SK-N-SH (cell line): ENCODE results near the gene RPS6KC1.

Source experiments
- EP300 ChIP-seq, 2 experiments: IDR thresholded peaks; 2 replicates each; pipeline versions ENCODE4 v1.4.0 to v1.6.1; 2012; ENCODE audit warnings: borderline replicate concordance in 1 of 2, low read depth in 1 of 2, low read length in 1 of 2
- JUND ChIP-seq: IDR thresholded peaks from 2 replicates; pipeline ENCODE4 v1.4.0; 2012
- POLR2AphosphoS5 ChIP-seq: IDR thresholded peaks from 2 replicates; pipeline ENCODE4 v1.6.1; 2012; ENCODE audit warnings: low read depth, low read length
- SMC3 ChIP-seq: IDR thresholded peaks from 2 replicates; pipeline ENCODE4 v1.6.1; 2012; ENCODE audit warnings: low read depth, low read length, improper control_type of control experiment
- YY1 ChIP-seq: IDR thresholded peaks from 2 replicates; pipeline ENCODE4 v1.4.0; 2012; ENCODE audit warnings: low read depth, mild to moderate bottlenecking
- TF ChIP-seq, protein P1 (sequence below): fragments of 200-600 bp; sonication (generic); IDR thresholded peaks from 2 replicates; pipeline ENCODE4 v1.6.1; 2017; ENCODE audit warnings: antibody characterized with exemption, mild to moderate bottlenecking, moderate library complexity
- TF ChIP-seq, protein P2 (sequence below): IDR thresholded peaks from 2 replicates; pipeline ENCODE4 v1.4.0; 2012; ENCODE audit warnings: low read depth
- TF ChIP-seq, protein P3 (sequence below): fragments of 150-350 bp; IDR thresholded peaks from 2 replicates; pipeline ENCODE4 v1.6.1; 2017; ENCODE audit warnings: antibody characterized with exemption, low read length, low read depth, borderline replicate concordance

DNA sequence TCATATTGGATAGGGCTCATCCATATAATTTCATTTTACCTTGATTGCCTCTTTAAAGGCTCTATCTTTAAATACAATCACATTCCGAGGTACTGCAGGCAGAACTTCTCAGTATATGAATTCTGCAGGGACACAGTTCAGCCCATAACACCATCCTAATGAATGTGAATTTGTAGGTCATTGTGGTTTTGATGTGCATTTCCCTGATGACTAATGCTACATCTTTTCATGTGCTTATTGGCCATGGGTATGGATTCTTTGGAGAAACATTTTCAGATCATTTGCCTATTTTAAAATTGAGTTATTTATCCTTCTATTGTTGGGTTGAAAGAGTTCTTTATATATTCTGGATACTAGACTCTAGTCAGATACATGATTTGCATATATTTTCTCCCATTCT, 9.6 kb upstream of the RPS6KC1 start:
- TF ChIP-seq EP300 (IDR thresholded peaks at IDR 0.05; ENCODE audit: borderline replicate concordance in 1 of 2, low read depth in 1 of 2, low read length in 1 of 2): no peak
- TF ChIP-seq, protein P1, sequence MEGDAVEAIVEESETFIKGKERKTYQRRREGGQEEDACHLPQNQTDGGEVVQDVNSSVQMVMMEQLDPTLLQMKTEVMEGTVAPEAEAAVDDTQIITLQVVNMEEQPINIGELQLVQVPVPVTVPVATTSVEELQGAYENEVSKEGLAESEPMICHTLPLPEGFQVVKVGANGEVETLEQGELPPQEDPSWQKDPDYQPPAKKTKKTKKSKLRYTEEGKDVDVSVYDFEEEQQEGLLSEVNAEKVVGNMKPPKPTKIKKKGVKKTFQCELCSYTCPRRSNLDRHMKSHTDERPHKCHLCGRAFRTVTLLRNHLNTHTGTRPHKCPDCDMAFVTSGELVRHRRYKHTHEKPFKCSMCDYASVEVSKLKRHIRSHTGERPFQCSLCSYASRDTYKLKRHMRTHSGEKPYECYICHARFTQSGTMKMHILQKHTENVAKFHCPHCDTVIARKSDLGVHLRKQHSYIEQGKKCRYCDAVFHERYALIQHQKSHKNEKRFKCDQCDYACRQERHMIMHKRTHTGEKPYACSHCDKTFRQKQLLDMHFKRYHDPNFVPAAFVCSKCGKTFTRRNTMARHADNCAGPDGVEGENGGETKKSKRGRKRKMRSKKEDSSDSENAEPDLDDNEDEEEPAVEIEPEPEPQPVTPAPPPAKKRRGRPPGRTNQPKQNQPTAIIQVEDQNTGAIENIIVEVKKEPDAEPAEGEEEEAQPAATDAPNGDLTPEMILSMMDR: no peak
- TF ChIP-seq JUND: no peak; the same call in 1 of the 2 replicates
- TF ChIP-seq POLR2AphosphoS5: no peak
- TF ChIP-seq, protein P2, sequence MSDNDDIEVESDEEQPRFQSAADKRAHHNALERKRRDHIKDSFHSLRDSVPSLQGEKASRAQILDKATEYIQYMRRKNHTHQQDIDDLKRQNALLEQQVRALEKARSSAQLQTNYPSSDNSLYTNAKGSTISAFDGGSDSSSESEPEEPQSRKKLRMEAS: no peak
- TF ChIP-seq YY1: no peak
- no peak for TF ChIP-seq SMC3
- TF ChIP-seq, protein P3, sequence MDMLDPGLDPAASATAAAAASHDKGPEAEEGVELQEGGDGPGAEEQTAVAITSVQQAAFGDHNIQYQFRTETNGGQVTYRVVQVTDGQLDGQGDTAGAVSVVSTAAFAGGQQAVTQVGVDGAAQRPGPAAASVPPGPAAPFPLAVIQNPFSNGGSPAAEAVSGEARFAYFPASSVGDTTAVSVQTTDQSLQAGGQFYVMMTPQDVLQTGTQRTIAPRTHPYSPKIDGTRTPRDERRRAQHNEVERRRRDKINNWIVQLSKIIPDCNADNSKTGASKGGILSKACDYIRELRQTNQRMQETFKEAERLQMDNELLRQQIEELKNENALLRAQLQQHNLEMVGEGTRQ: no peak
